Epithelial cell of proximal tubule (primary cell): ENCODE measurements around the gene RNF145. TPM values are rescaled to one million over a fixed set of nuclear protein-coding genes. Genes with fewer than 3 reads are reported as not detected.
"Not testable (repeated sequence)": the region's sequence is repeated elsewhere in the genome, so short reads cannot be mapped to it uniquely, and the experiment has no call there.

ENCODE experiments used
- DNase-seq: peaks from one replicate; pipeline ENCODE4 v3.0.0-alpha.2; 2011; ENCODE audit warnings: low read depth
- H3K4me3 ChIP-seq: 2 replicates; pipeline ENCODE4 v1.5.1; 2011; ENCODE audit warnings: low read depth, mild to moderate bottlenecking, low read length
- total RNA-seq: library from RNA; depleted of rRNA; stranded (reverse); fragments of >200 nt; gene quantifications from 2 replicates; pipeline ENCODE4 v1.2.3, GENCODE V29; 2015
- TF ChIP-seq, protein P1 (sequence below): conservative IDR thresholded peaks from 2 replicates; pipeline ENCODE4 v1.5.1; 2012; ENCODE audit warnings: low read depth, mild to moderate bottlenecking, low read length

RNF145 gene
- total RNA-seq, 1 donor from 2014 or later: 71.4 TPM

GRCh38 chr5:159231167-159231566 lies 21.8 kb upstream of the RNF145 start:
- H3K4me3 ChIP-seq: no peak overlapping the region
- no peak for DNase-seq
- TF ChIP-seq, protein P1, sequence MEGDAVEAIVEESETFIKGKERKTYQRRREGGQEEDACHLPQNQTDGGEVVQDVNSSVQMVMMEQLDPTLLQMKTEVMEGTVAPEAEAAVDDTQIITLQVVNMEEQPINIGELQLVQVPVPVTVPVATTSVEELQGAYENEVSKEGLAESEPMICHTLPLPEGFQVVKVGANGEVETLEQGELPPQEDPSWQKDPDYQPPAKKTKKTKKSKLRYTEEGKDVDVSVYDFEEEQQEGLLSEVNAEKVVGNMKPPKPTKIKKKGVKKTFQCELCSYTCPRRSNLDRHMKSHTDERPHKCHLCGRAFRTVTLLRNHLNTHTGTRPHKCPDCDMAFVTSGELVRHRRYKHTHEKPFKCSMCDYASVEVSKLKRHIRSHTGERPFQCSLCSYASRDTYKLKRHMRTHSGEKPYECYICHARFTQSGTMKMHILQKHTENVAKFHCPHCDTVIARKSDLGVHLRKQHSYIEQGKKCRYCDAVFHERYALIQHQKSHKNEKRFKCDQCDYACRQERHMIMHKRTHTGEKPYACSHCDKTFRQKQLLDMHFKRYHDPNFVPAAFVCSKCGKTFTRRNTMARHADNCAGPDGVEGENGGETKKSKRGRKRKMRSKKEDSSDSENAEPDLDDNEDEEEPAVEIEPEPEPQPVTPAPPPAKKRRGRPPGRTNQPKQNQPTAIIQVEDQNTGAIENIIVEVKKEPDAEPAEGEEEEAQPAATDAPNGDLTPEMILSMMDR: no peak

GRCh38 chr5:159230657-159231056 lies 21.3 kb upstream of the RNF145 start:
- H3K4me3 ChIP-seq: no peak overlapping the region
- TF ChIP-seq, protein P1: no peak
- DNase-seq: no peak

DNA sequence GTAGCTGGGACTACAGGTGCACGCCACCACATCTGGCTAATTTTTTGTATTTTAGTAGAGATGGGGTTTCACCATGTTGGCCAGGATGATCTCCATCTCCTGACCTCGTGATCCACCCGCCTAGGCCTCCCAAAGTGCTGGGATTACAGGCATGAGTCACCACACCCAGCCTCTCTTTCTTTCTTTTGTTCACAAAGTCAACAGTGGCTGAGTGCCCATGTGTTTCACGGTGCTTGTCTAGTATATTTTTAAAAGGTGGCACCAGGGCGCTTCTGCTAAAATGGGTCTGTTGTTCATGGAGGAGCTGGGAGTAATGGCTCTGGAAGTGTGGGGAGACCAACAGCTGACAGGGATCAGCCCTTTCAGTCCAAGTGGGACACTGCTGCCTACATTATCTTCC lies 18.7 kb upstream of the RNF145 start:
- not testable (repeated sequence) for DNase-seq, H3K4me3 ChIP-seq

GRCh38 chr5:159227452-159227851 lies 18.1 kb upstream of the RNF145 start:
- no peak overlapping the region for H3K4me3 ChIP-seq
- DNase-seq: no peak
- TF ChIP-seq, protein P1: no peak

DNA sequence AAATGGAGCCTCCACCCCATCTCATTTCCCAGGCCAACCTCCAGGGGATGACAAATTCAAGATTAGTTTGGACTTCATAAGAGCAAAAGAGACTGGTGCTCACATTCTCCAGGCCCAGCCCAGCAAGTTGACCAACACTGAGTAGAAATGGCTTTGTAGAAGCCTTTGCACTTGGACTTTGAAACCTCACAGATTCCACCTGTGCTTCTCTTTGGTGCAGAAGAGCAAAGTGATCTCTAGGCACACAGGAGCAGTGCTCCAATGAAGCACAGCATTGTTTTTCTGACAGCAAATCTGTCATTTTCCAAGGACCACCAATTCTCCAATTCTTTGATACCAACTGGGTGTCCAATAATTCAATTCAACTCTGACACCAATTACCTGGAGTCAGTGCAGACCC lies 17.1 kb upstream of the RNF145 start:
- TF ChIP-seq, protein P1: no peak
- DNase-seq: no peak
- no peak overlapping the region for H3K4me3 ChIP-seq

DNA sequence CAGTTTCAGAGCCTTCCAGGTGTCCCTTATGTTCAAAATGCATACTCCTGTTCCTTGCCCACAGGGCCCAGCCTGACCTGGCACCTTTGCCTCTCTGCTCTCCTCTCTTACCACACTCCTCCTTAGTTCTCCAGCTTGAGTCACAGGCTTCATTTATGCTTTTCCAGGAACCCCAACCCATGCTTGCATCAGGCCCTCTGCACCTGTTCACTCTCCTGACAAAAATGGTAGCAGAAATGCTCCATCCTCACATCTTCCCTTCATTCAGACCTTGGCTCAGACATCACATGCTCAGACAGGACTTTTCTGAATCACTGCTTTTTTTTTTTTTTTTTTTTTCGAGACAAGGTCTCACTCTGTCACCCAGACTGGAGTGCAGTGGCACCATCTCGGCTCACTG lies 15.1 kb upstream of the RNF145 start:
- no peak overlapping the region for H3K4me3 ChIP-seq
- TF ChIP-seq, protein P1: no peak
- no peak for DNase-seq

DNA sequence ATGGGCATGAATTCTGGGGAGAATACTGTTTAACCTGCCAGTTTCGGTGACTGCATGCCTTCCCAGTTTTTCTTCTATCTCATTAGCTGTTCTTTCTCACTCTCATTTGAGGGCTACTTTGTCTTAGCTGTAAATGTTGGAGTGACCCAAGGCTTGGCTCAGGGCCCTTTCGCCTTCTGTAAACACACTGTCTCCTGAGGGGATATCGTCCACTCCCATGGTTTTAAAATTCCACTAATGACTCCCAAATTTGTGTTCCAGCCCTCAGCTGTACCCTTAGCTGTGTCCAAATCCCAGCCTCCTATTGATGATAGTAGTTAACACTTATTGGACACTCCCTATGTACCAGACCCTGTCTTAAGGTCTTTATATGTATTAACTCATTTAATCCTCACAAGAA lies 14.1 kb upstream of the RNF145 start:
- DNase-seq: no peak
- TF ChIP-seq, protein P1: no peak
- no peak overlapping the region for H3K4me3 ChIP-seq

- no peak overlapping the region for H3K4me3 ChIP-seq
- DNase-seq: no peak
- TF ChIP-seq, protein P1: no peak
Measured at GRCh38 chr5:159220206-159220605, 10.9 kb upstream of the RNF145 start.
